A549 (cell line): ENCODE results near the gene MAP3K7CL. TPM values are rescaled to one million over a fixed set of nuclear protein-coding genes. Genes with fewer than 3 reads are reported as not detected.
"Not testable (repeated sequence)": the region's sequence is repeated elsewhere in the genome, so short reads cannot be mapped to it uniquely, and the experiment has no call there.

Source experiments
- ATAC-seq, 2 experiments: fragments of 200-7000 bp in 1 of 2; fragments of >200 bp in 1 of 2; cut with Nextera tagmentation in 1 of 2; cut with Tn5 transposase in 1 of 2; 3 replicates each; pipeline versions ENCODE4 v1.8.0 to v1.9.1; 2018 to 2020; ENCODE audit warnings: mild to moderate bottlenecking in 1 of 2, moderate library complexity in 1 of 2
- CTCF ChIA-PET: fragments of 300-600 bp; sonication (Branson Sonifier 250); formaldehyde crosslinking; extraction: SDS; loops from one replicate; lab custom pipeline; 2021; ENCODE audit warnings: antibody characterized with exemption, inconsistent platforms; lab: Yijun Ruan, JAX
- POLR2A ChIA-PET: fragments of 350-600 bp; formaldehyde crosslinking; extraction: SDS; loops from one replicate; lab custom pipeline; 2021; ENCODE audit warnings: antibody characterized with exemption, inconsistent platforms; lab: Yijun Ruan, JAX
- DNase-seq, 2 experiments: peaks; one replicate each; pipeline versions ENCODE4 v3.0.0 to v3.0.0-alpha.2; 2011 to 2016; ENCODE audit warnings: low read depth in 1 of 2, low spot score in 1 of 2
- FAIRE-seq: peaks from 2 replicates; lab custom pipeline; 2011; peaks lifted over from hg19 to GRCh38; lab: Jason Lieb, UNC
- H3K27ac ChIP-seq, 2 experiments: fragments of >200 bp; sonication (Bioruptor Twin); formaldehyde crosslinking; 3 replicates each; pipeline ENCODE4 v1.5.1; 2016 to 2017
- H3K4me1 ChIP-seq: fragments of >200 bp; sonication (Bioruptor Twin); formaldehyde crosslinking; 3 replicates; pipeline ENCODE4 v1.6.1; 2016
- H3K4me2 ChIP-seq: fragments of >200 bp; sonication (Bioruptor Twin); formaldehyde crosslinking; 3 replicates; pipeline ENCODE4 v1.6.1; 2016
- H3K4me3 ChIP-seq: fragments of >200 bp; sonication (Bioruptor Twin); formaldehyde crosslinking; 3 replicates; pipeline ENCODE4 v1.5.1; 2016
- H3K9me3 ChIP-seq: fragments of >200 bp; sonication (Bioruptor Twin); formaldehyde crosslinking; 3 replicates; pipeline ENCODE4 v1.6.1; 2016
- ATOH8 ChIP-seq: fragments of 250-450 bp; sonication (Bioruptor Pico); IDR thresholded peaks from 2 replicates; pipeline ENCODE4 v1.5.0; 2020; ENCODE audit warnings: low read depth, mild to moderate bottlenecking, moderate library complexity
- CBX2 ChIP-seq: fragments of 200-600 bp; sonication (generic); IDR thresholded peaks from 2 replicates; pipeline ENCODE4 v1.6.1; 2016; ENCODE audit warnings: low read depth, mild to moderate bottlenecking, borderline replicate concordance
- CEBPB ChIP-seq, 2 experiments: fragments of >200 bp in 1 of 2; sonication (Bioruptor Twin) in 1 of 2; formaldehyde crosslinking in 1 of 2; IDR thresholded peaks; 2 replicates each; pipeline ENCODE4 v1.6.1; 2012 to 2016
- CHD2 ChIP-seq: fragments of 150-350 bp; IDR thresholded peaks from 2 replicates; pipeline ENCODE4 v1.6.1; 2014; ENCODE audit warnings: low read length; ENCODE audit not compliant: partially characterized antibody
- CHD4 ChIP-seq: fragments of 200-600 bp; sonication (generic); IDR thresholded peaks from 2 replicates; pipeline ENCODE4 v1.6.1; 2016; ENCODE audit warnings: antibody characterized with exemption, mild to moderate bottlenecking, borderline replicate concordance
- EHF ChIP-seq: fragments of 250-450 bp; sonication (Bioruptor Pico); IDR thresholded peaks from 2 replicates; pipeline ENCODE4 v1.5.0; 2020; ENCODE audit warnings: mild to moderate bottlenecking
- ELK1 ChIP-seq: fragments of 150-350 bp; IDR thresholded peaks from 2 replicates; pipeline ENCODE4 v1.6.1; 2014; ENCODE audit warnings: low read depth, mild to moderate bottlenecking, low read length
- EP300 ChIP-seq, 2 experiments: fragments of >200 bp; sonication (Bioruptor Twin); formaldehyde crosslinking; IDR thresholded peaks; 2 replicates in 1 of 2; 3 replicates in 1 of 2; pipeline ENCODE4 v1.6.1; 2016 to 2017
- FOSB ChIP-seq: fragments of 250-450 bp; sonication (Bioruptor Pico); IDR thresholded peaks from 2 replicates; pipeline ENCODE4 v1.5.0; 2020; ENCODE audit warnings: mild to moderate bottlenecking, moderate library complexity
- FOSL2 ChIP-seq, 2 experiments: fragments of 450-650 bp in 1 of 2; fragments of >200 bp in 1 of 2; sonication (Bioruptor Twin) in 1 of 2; formaldehyde crosslinking; IDR thresholded peaks; 2 replicates each; pipeline versions ENCODE4 v1.5.0 to v1.6.1; 2016 to 2020; ENCODE audit warnings: mild to moderate bottlenecking in 1 of 2, moderate library complexity in 1 of 2
- GATA3 ChIP-seq: IDR thresholded peaks from 2 replicates; pipeline ENCODE4 v1.6.1; 2012; ENCODE audit warnings: borderline replicate concordance
- HDAC2 ChIP-seq: fragments of 200-600 bp; sonication (generic); IDR thresholded peaks from 2 replicates; pipeline ENCODE4 v1.6.1; 2016
- HEYL ChIP-seq: fragments of 250-450 bp; sonication (Bioruptor Pico); IDR thresholded peaks from 2 replicates; pipeline ENCODE4 v1.8.0; 2021; ENCODE audit warnings: mild to moderate bottlenecking, moderate library complexity
- HMGXB4 ChIP-seq: fragments of 250-450 bp; sonication (Bioruptor Pico); IDR thresholded peaks from 2 replicates; pipeline ENCODE4 v1.5.0; 2021; ENCODE audit warnings: mild to moderate bottlenecking, moderate library complexity, borderline replicate concordance
- HOXB13 ChIP-seq: fragments of 250-450 bp; sonication (Bioruptor Pico); IDR thresholded peaks from 2 replicates; pipeline ENCODE4 v1.5.0; 2020; ENCODE audit warnings: low read depth, mild to moderate bottlenecking, moderate library complexity
- KDM5A ChIP-seq: fragments of 200-600 bp; sonication (generic); IDR thresholded peaks from 2 replicates; pipeline ENCODE4 v1.6.1; 2016; ENCODE audit warnings: antibody characterized with exemption, mild to moderate bottlenecking
- MAX ChIP-seq: IDR thresholded peaks from 2 replicates; pipeline ENCODE4 v1.6.1; 2012
- NR3C1 ChIP-seq: fragments of >200 bp; sonication (Bioruptor Twin); formaldehyde crosslinking; IDR thresholded peaks from 3 replicates; pipeline ENCODE4 v1.6.1; 2017
- PHF8 ChIP-seq: fragments of 200-600 bp; sonication (generic); IDR thresholded peaks from 2 replicates; pipeline ENCODE4 v1.6.1; 2016; ENCODE audit warnings: low read depth, mild to moderate bottlenecking, antibody characterized with exemption, moderate library complexity, borderline replicate concordance
- POLR2A ChIP-seq: IDR thresholded peaks from 2 replicates; pipeline ENCODE4 v1.6.1; 2012; ENCODE audit warnings: mild to moderate bottlenecking, low read length
- POLR2AphosphoS2 ChIP-seq: conservative IDR thresholded peaks from 2 replicates; pipeline ENCODE4 v1.6.1; 2012; ENCODE audit warnings: low read length, improper control_type of control experiment, inconsistent platforms
- RAD21 ChIP-seq, 2 experiments: fragments of >200 bp in 1 of 2; sonication (Bioruptor Twin) in 1 of 2; formaldehyde crosslinking in 1 of 2; IDR thresholded peaks in 1 of 2; conservative IDR thresholded peaks in 1 of 2; 2 replicates in 1 of 2; 3 replicates in 1 of 2; pipeline ENCODE4 v1.6.1; 2012 to 2018; ENCODE audit warnings: inconsistent platforms in 1 of 2
- RARB ChIP-seq: fragments of 250-450 bp; sonication (Bioruptor Pico); IDR thresholded peaks from 2 replicates; pipeline ENCODE4 v1.8.0; 2021; ENCODE audit warnings: mild to moderate bottlenecking, moderate library complexity
- RCOR1 ChIP-seq: fragments of 150-350 bp; IDR thresholded peaks from 2 replicates; pipeline ENCODE4 v1.6.1; 2014; ENCODE audit warnings: antibody characterized with exemption, low read length, low read depth
- SREBF2 ChIP-seq: fragments of 450-650 bp; IDR thresholded peaks from 2 replicates; pipeline ENCODE4 v1.6.1; 2014; ENCODE audit warnings: mild to moderate bottlenecking, moderate library complexity
- TFCP2L1 ChIP-seq: fragments of 250-450 bp; sonication (Bioruptor Pico); IDR thresholded peaks from 2 replicates; pipeline ENCODE4 v1.5.0; 2021; ENCODE audit warnings: mild to moderate bottlenecking
- TP53 ChIP-seq: fragments of 250-450 bp; sonication (Bioruptor Pico); IDR thresholded peaks from 2 replicates; pipeline ENCODE4 v1.5.0; 2021; ENCODE audit warnings: mild to moderate bottlenecking, moderate library complexity
- ZSCAN20 ChIP-seq: fragments of 250-450 bp; sonication (Bioruptor Pico); IDR thresholded peaks from 2 replicates; pipeline ENCODE4 v1.8.0; 2022; ENCODE audit warnings: mild to moderate bottlenecking, moderate library complexity
- WGBS: methylation state at CpG from one replicate; pipeline ENCODE4 v1.1.6; 2017; ENCODE audit errors: missing lambda C conversion rate; 5-methylcytosine and 5-hydroxymethylcytosine counted together
- polyA plus RNA-seq, 4 experiments: library from polyadenylated mRNA; depleted of rRNA in 3 of 4; stranded (reverse); fragments of >200 nt; fragmentation: RNase III in 1 of 4; extraction: RNeasy Plus Mini Kit Qiagen cat#74134 plus additional on column Dnase treatment in 1 of 4; gene quantifications; 2 replicates in 3 of 4; 3 replicates in 1 of 4; pipeline ENCODE4 v1.2.3, GENCODE V29; 2011 to 2017

Gene MAP3K7CL
- polyA plus RNA-seq, 2 of the 4 experiments (the other 2 are of a cell fraction), result 2.9 to 5.7 TPM

GRCh38 chr21:29155933-29156260 is 25.5 kb downstream of the MAP3K7CL start:
- ChIA-PET CTCF (interaction anchor here (1.0 to 1.4 kb wide), 2 partner anchors 8 to 193 kb away, joined by 4 read pairs; no protein-coding TSS in a partner anchor), POLR2A (no interaction called here)
- Histone ChIP-seq H3K27ac (no peak overlapping the region), H3K9me3 (no peaks in the 10 kb centered on the region), H3K4me3 (no peak overlapping the region), H3K4me2 (no peak overlapping the region)
- FAIRE-seq, result no peak
- no peak for ATAC-seq
- 76% methylated on average over 2 of the region's 2 CpGs for WGBS
- DNase-seq, result no peak
- TF ChIP-seq TP53 (CRISPR knock-in tag) (no peak), POLR2A (no peak), KDM5A (no peak), FOSL2 (IDR thresholded peaks at IDR 0.05) (no peak), FOSL2 (CRISPR knock-in tag; IDR thresholded peaks at IDR 0.05) (no peak), HEYL (no peak), PHF8 (no peak), CHD2 (no peak)
- TF ChIP-seq, all 56 proteins: peak for 0
- H3K4me1 ChIP-seq, result no peaks in the 10 kb centered on the region

GRCh38 chr21:29157080-29157479 is 26.6 kb downstream of the MAP3K7CL start:
- Histone ChIP-seq H3K4me3 (no peak overlapping the region), H3K27ac (no peak overlapping the region), H3K4me1 (no peaks in the 10 kb centered on the region), H3K9me3 (no peaks in the 10 kb centered on the region), H3K4me2 (no peak overlapping the region)
- POLR2A ChIA-PET, result no interaction called here
- DNase-seq (no peak), FAIRE-seq (no peak), ATAC-seq (no peak)
- CTCF ChIA-PET, result no interaction called here
- 69% methylated on average over 2 of the region's 2 CpGs for WGBS
- TF ChIP-seq RARB (CRISPR knock-in tag) (no peak), PHF8 (no peak), GATA3 (no peak), KDM5A (no peak), SREBF2 (no peak), POLR2AphosphoS2 (no peak), NR3C1 (no peak), CBX2 (no peak), RAD21 (conservative IDR thresholded peaks at IDR 0.05 in 1 of 2, IDR thresholded peaks at IDR 0.05 in 1 of 2) (no peak), CEBPB (IDR thresholded peaks at IDR 0.05) (no peak), HMGXB4 (CRISPR knock-in tag) (no peak), EP300 (IDR thresholded peaks at IDR 0.05) (no peak), MAX (no peak), FOSB (CRISPR knock-in tag) (no peak), CHD4 (no peak), ZSCAN20 (CRISPR knock-in tag) (no peak)

- no peak for ATAC-seq
- Histone ChIP-seq H3K4me1 (no peaks in the 10 kb centered on the region), H3K27ac (no peak overlapping the region), H3K4me2 (no peak overlapping the region), H3K9me3 (no peaks in the 10 kb centered on the region), H3K4me3 (no peak overlapping the region)
- 80% methylated on average over 4 of the region's 4 CpGs for WGBS
- POLR2A ChIA-PET, result no interaction called here
- FAIRE-seq, result no peak
- CTCF ChIA-PET, result interaction anchor here (0.8 to 1.5 kb wide), 2 partner anchors 11 to 188 kb away, joined by 4 to 5 read pairs; no protein-coding TSS in a partner anchor
- TF ChIP-seq SREBF2 (no peak), EHF (CRISPR knock-in tag) (no peak), HOXB13 (no peak), GATA3 (no peak), TFCP2L1 (no peak), PHF8 (no peak), ELK1 (no peak), HDAC2 (no peak), RAD21 (conservative IDR thresholded peaks at IDR 0.05 in 1 of 2, IDR thresholded peaks at IDR 0.05 in 1 of 2) (no peak), ATOH8 (CRISPR knock-in tag) (no peak), MAX (no peak), RCOR1 (no peak)
- no peak for DNase-seq
Observed at GRCh38 chr21:29159842-29160241, 29.4 kb downstream of the MAP3K7CL start.

GRCh38 chr21:29162825-29163224 is 32.4 kb downstream of the MAP3K7CL start:
- not testable (repeated sequence) for H3K4me1 ChIP-seq, DNase-seq, H3K4me2 ChIP-seq, H3K27ac ChIP-seq, ATAC-seq, H3K4me3 ChIP-seq, FAIRE-seq, H3K9me3 ChIP-seq
- POLR2A ChIA-PET, result interaction anchor here (0.6 kb wide), 1 partner anchor 160 kb away, joined by 3 read pairs; no protein-coding TSS in a partner anchor
- CTCF ChIA-PET, result interaction anchor here (0.7 to 4.1 kb wide), 4 partner anchors 12 to 187 kb away, joined by 3 to 59 read pairs (median 8); no protein-coding TSS in a partner anchor
- 70% methylated on average over 9 of the region's 9 CpGs for WGBS
